GM18517 (cell line): ENCODE measurements around the gene ADGRG7.
"Not testable (repeated sequence)": the region's sequence is repeated elsewhere in the genome, so short reads cannot be mapped to it uniquely, and the experiment has no call there.

ENCODE experiments used
- ATAC-seq: cut with Tn5 transposase; IDR thresholded peaks from one replicate; pipeline ENCODE4 v1.9.1; 2021; ENCODE audit warnings: mild to moderate bottlenecking, moderate library complexity; ENCODE audit not compliant: unreplicated experiment

The ADGRG7 gene

DNA sequence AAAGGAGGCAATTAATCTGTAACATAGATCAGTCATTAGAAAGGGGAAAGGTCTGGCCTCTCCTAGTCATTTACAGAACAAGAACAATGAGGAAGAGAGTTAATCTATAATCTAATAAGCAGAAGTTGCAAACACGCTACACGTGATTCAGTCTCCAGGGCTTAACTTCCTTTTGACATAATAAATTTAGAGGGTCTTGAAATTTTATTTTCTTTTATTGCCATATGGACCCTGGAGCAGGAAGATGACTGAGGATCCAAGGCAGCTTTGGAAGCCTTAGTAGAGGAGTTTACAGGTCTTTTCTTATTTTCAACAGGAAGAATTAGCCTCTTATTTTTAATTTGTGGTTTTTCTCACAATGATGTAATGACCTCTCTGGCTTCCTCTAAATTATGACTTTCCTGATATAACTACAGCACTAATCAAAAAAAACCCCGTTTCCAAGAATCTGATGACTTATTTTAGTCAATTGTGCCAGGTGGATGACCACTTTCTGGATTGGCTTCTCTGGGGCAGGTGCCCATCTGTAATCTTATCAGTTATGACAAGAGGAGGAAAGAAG lies 32.2 kb downstream of the ADGRG7 start:
- ATAC-seq, result peak; percentile 85

DNA sequence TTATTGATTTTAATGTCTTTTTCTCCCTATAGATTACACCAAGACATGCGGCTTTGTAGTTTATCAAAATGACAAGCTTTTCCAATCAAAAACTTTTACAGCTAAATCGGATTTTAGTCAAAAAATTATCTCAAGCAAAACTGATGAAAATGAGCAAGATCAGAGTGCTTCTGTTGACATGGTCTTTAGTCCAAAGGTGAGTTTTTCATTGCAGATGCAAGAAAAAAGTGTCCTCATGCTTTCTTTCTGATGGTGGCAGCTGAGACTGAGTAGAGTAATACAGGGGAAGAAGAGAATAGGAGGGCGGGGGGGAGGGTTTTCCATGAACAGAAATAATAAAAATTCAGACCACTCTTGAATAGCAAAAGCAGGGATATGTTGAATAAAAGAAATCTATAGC lies 36.5 kb downstream of the ADGRG7 start:
- ATAC-seq, result no peak

DNA sequence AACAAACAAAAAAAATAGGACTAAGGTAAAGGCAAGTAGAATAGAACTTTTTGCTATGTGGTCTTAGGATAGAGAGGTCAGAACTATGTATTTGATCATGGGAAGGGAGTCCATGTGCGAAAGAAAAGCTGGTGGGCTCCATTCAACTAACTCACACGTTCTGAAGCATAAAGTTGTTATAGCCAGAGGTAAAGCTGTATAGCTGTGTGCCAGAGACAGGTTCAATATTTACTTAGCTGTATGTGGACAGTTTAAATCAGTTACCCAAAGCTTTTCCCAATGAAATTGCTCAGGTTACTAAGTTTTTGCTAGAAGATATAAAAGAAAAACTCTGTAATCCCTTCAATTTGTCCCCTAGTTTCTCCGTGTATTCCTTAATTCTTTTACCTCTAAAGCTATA lies 37.8 kb downstream of the ADGRG7 start:
- no peak for ATAC-seq

DNA sequence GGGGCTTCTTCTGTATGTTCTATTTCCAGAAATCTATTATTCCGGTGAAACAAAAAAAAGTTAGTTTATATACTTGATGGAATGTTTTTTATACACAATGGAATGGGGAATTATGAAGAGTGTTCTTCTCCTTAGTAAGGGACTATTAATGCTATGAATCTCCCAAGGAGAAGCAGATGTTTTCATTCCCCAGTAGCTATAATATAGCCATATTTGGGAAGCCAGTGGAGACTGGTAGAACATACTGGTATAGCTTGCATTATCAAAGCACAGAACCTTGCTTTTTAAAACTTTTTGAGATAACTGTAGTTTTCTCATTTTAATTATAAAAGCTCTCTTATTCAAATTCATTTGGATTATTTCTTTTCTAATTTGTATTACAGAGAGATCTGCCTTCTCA lies 38.3 kb downstream of the ADGRG7 start:
- ATAC-seq, result no peak

DNA sequence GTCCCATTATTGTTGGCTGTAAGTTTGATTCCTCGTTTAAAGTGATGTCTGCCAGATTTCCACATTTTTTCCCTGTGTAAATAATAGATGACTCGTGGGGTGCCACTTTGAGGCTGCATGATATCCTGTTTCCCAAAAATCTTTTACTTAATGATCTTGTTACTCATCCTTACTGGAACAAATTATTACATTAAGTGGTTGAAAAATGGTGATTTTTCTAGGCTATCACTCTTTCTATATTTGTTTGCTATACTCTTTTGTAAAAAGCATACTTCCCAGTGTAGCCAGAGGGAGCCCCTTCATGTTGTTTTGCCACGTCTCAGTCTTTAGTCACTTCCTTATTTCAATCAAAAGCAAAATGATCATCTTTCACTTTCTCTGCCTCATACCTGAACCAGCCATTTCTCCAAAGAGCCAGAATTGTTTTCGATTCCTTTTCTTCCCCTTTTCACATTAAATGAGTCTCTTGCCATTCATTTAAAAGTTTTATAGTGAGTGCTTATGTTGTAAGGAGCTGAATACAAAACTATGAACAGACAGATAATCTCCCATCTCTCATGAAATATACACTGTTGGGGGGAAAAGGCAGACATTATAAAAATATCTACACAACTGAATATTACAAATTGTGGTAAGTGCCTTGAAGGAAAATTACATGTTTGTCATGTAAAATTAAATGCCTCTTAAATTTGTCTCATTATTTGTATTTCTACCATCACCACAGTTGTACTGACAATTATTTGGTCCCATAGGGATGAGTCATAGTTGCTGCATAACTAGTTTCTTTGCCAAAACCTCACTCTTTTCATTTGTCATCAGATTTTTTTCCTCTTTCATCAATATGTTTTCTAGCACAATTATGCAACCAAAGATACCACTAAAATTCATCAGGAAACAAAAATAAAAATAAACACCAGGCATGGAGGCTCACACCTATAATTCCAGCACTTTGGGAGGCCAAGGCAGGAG lies 41.5 kb downstream of the ADGRG7 start:
- peak; percentile 100 for ATAC-seq

DNA sequence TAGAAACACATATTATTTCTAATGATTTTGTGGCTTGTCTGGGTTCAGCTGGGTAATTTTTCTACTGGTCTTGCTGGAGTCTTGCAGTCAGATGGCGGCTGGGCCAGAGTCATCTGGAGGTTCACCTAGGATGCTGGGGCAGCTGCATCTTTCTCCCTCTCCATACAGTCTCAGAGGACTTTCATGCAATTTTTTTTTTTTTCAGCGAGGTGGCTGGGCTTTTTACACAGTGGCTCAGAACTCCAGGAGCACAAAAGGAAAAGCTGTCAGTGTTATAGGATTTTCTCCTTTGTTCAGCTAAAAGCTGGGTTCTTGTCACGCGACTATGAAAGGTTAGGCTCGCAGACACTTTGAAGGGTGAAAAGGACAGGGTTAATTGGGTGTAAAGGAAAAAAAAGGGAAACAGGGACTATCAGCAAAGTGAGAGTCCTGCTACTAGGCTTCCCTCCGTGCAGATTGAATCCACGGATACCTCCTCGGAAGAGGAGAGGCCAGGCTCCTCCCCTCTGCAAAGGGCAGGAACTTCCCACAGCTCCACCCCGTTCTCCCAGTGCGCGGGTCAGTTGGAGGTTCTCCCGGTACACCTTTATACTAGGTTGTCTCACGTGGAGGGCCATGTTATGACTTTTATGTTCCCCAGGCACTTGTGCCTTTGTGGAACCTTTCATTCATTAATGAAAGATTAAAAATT lies 44.3 kb downstream of the ADGRG7 start:
- ATAC-seq, result no peak

DNA sequence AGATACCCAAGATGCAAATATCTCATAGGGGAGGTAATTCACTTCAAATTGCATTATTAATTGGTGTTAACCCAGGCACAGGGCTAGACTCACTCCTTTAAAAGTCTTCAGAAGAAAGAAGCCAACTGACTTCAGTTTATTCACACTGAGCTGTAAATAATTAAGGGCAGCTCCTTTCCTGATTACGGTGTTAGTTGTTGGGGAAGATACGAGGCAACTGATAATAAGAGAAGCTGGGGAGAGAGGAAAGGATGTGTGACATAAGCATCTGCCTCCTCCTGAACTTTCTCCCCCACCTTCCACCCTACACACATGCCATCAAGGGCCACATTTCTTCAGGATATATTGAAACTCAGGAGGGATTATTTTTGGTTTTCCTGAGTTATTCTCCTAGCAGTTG lies 47.5 kb downstream of the ADGRG7 start:
- no peak for ATAC-seq

DNA sequence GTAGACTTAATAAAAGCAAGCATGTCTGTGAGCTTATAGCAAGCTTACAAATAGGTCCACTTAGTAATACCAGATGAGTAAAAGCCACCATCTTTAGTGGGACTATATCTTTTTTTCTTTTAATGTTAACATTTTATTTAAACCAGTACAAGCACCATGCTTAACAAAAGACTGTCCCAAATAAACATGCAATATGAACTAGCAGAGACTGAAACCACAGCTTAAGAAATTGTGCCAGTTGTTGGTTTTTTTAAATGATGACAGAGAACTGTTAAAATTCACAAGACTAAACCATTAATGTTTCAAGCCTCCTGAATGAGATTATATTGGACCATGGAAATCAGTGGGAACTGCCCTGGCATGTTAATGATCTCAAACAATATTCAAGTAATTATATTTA lies 51.9 kb downstream of the ADGRG7 start:
- ATAC-seq, result not testable (repeated sequence)

DNA sequence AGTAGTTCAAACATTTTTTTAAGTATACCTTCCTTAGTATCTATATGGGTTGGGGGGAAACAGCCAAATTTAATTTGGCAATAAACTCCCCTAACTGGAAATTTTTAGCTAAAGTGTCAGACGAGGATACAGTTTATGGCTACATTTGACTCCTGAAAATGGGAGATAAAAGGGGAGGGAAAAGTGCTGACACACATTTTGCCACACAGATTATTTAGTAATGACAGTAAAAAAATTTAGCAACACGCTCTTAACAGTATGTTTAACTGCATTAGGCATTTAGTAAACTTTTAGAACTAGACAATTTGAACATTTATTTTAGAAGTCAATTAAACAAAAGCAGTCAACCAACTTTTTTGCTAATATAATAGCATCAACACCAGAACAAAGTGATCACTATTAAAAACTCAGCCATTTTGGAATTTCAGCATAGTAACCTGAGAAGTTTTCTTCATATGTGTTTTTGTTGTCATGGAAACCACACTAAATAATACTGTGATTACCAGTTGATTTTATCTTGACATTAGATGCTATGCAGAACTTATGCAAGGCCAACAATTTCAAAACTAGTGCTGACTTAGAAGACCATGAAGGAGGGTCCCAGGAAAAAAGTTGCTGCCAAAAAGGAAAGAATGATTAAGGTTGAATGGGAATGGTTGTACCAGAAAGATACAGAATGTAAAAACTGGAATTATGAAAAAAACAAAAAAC lies 52.9 kb downstream of the ADGRG7 start:
- ATAC-seq, result no peak

DNA sequence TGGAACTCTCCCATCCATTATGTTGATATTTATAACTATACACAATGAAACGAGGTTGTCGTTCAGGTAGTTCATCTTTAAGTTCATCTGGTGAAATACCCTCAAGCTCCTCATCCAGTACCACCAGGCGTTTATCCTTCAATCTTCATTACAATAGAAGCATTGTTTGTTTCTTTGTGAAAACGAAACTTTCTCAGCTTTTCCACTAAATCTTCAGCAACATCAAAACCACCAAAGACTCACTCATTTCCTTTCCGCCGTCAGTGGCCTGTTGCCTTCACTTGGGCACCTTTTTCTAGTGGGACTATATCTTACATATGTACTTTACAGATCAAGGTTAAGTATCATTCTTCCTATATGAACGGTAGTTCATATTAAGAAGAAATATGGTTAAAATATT lies 55.8 kb downstream of the ADGRG7 start:
- no peak for ATAC-seq

DNA sequence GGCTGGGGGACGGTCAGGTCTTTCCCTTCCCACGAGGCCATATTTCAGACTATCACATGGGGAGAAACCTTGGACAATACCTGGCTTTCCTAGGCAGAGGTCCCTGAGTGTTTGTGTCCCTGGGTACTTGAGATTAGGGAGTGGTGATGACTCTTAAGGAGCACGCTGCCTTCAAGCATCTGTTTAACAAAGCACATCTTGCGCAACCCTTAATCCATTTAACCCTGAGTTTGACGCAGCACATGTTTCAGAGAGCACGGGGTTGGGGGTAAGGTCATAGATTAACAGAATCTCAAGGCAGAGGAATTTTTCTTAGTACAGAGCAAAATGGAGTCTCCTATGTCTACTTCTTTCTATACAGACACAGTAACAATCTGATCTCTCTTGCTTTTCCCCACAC lies 57.3 kb downstream of the ADGRG7 start:
- ATAC-seq, result not testable (repeated sequence)

DNA sequence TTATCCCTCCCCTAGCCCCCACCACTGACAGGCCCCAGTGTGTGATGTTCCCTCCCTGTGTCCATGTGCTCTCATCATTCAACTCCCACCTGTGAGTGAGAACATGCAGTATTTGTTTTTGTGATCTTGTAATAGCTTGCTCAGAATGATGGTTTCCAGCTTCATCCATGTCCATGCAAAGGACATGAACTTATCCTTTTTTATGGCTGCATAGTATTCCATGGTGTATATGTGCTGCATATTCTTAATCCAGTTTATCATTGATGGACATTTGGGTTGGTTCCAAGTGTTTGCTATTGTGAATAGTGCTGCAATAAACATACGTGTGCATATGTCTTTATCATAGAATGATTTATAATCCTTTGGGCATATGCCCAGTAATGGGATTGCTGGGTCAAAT lies 57.9 kb downstream of the ADGRG7 start:
- ATAC-seq, result not testable (repeated sequence)

DNA sequence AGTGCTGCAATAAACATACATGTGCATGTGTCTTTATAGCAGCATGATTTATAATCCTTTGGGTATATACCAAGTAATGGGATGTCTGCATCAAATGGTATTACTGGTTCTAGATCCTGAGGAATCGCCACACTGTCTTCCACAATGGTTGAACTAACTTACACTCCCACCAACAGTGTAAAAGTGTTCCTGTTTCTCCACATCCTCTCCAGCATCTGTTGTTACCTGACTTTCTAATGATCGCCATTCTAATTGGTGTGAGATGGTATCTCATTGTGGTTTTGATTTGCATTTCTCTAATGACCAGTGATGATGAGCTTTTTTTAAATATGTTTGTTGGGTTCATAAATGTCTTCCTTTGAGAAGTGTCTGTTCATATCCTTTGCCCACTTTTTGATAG lies 61.6 kb downstream of the ADGRG7 start:
- not testable (repeated sequence) for ATAC-seq

DNA sequence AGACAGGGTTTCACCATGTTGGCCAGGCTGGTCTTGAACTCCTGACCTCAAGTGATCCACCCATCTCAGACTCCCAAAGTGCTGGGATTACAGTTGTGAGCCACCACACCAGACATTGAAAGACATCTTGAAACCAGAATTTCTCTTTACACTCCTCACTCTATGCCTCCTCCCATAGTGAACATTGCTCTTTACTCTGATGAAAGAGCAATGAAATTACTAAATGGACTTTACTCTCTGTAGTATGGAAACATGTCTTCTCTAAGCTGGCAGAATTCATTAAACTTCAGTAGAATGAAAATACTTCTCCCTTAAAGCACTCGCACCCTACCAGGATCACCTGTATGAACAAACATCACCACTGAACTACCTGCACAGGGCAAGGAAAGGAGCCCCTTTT lies 72.1 kb downstream of the ADGRG7 start:
- no peak for ATAC-seq

DNA sequence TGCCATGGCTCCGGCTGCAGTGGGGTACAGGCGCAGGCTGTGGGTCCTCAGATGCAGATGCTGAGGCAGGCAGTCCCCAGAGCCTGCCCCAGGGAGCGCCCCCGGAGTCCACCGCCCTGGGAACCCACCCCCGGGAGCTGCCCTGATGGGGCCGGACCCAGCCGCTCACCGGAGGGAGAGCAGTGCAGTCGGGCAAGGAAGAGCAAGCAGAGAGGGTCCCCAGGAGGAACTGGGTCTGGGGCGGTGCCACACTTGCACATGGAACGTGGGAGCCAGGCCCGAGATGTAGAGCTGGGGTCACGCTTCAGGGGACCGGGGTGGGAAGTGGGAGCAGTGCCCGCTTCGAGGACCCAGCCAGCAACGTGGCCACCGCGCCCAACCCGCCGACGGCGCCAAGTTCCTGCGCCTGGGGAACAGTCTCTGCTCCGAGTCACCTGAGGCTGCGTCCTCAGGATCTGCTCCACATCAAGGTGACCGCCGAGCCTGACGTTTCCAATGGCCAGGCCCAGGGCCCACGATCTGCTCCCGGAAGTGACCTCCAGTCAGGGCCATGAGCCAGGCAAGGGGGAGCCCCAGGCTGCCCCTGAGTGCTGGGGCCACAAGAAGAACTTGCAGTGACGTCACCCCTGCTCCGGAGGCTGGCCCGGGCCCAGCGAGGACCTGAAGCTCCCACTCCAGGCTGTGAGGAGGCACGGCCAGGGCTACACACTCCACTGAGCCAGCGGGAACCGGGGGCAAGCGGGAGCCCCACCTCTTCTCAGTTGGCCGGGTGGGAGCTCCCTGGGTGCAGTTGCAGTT lies 72.9 kb downstream of the ADGRG7 start:
- ATAC-seq, result no peak

DNA sequence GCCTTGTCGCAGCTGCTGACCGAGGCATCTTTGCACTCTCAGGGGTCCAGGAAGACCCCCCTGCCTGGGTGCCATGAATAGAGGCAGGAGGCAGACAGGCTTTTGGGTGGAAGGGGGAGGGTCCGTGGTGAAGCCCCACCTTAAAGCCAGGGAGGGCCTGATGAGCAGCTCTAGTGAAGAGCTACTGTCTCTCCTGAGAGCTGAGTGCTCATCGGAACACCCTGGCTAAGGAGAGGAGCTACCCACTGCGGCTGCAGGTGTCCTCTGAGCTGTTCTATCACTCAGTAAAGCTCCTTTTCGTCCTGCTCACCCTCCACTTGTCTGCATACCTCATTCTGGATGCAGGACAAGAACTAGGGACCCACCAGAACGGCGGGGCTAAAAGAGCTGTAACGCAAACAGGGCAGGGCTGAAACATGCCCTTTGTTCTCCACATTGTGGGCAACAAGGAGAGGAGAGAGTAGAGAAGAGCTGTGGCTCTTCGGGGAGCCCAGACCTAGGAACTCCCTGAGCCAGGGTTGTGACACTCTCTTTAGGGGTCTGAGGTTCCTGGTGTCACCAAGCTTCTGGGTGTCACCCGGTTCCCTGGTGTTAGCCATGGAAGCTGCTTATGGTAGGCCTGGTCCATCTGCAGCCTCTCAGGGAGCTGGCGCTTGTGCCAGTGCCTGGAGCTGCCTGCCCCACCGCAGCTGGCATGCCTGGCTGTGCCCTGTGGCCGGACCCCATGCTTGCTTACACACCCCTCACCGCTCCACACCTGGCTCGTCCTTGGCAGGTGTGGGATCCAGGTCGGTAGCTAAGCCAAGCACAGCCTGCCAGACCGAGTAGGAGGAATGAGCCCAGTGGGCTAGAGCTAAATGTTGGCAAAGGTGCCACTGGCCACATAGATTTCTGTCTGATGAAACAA lies 73.7 kb downstream of the ADGRG7 start:
- no peak for ATAC-seq

DNA sequence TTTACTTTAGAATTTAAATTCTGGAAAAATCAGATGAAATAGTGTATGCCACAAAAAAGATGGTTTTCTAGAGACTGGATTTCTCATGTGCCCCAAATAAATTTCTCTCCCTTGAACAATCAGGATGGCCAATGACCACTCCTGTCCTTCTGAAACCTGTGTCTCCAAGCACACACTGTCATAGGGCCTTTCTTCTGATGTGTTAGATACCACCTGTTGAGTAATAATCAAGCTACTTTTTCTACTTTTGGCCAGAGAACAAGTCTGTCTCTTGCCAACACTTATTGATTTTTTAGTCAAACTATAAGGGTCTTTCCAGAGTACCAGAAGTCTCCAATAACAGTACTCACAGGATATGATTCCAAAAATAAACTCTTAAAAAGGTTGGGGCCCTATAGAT lies 83.8 kb downstream of the ADGRG7 start:
- ATAC-seq, result no peak

DNA sequence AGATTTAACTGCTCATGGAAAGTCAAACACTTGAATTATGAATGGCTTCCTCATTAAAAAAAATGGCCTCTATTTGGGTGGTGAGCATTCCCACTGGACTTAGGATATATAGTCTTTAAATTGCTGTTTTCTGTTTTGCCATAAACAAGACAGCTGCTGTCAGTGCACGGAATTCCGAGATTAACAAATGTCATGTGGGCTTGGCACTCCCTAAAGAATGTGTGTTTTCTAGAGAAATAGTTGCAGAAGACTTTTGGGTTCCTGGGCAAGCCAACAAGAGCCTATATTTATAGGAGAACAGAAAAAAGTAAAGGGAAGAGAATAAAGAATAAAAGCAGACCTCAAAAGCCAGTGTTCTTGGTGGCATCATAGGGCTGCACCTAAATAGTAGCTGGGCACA lies 86.3 kb downstream of the ADGRG7 start:
- no peak for ATAC-seq

DNA sequence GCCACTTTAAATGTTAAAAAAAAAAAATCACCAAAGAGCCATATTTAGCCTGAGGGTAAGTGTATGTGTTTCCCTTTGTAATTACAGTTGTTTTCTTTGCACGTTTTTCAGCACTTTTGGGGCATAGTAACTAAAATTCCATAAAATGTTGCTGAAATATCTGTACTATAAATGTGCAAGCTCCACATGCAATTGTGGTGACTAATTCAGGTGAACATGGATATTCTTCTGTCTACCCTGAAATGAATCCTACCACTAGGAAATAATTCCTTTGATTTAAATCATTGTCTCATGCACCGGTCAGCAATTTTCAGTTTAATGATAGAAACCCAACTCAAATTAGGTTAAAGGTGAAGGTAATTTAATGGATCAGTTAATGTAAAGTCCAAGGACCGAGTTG lies 86.8 kb downstream of the ADGRG7 start:
- ATAC-seq, result no peak
